SJSA1 (cell line): ENCODE measurements around the gene SHLD1. TPM values are rescaled to one million over a fixed set of nuclear protein-coding genes. Genes with fewer than 3 reads are reported as not detected.
"Not testable (repeated sequence)": the region's sequence is repeated elsewhere in the genome, so short reads cannot be mapped to it uniquely, and the experiment has no call there.

Experiments used
- DNase-seq, 2 experiments: peaks; one replicate each; pipeline ENCODE4 v3.0.0-alpha.2; 2015 to 2020; ENCODE audit warnings: low spot score in 2 of 2, low read depth in 1 of 2
- H3K27ac ChIP-seq: fragments of 250-450 bp; sonication (Bioruptor Pico); 2 replicates; pipeline ENCODE4 v1.5.1; 2020; ENCODE audit warnings: mild to moderate bottlenecking, moderate library complexity
- H3K27me3 ChIP-seq: fragments of 250-450 bp; sonication (Bioruptor Pico); replicated peaks from 2 replicates; pipeline ENCODE4 v1.5.1; 2020; ENCODE audit warnings: mild to moderate bottlenecking, moderate library complexity
- H3K36me3 ChIP-seq: fragments of 250-450 bp; sonication (Bioruptor Pico); 2 replicates; pipeline ENCODE4 v1.5.1; 2020; ENCODE audit warnings: mild to moderate bottlenecking
- H3K4me1 ChIP-seq: fragments of 250-450 bp; sonication (Bioruptor Pico); replicated peaks from 2 replicates; pipeline ENCODE4 v1.6.1; 2021; ENCODE audit warnings: mild to moderate bottlenecking
- H3K4me3 ChIP-seq: fragments of 250-450 bp; sonication (Bioruptor Pico); 2 replicates; pipeline ENCODE4 v1.5.1; 2020; ENCODE audit warnings: mild to moderate bottlenecking
- H3K9me3 ChIP-seq: fragments of 250-450 bp; sonication (Bioruptor Pico); replicated peaks from 2 replicates; pipeline ENCODE4 v1.5.1; 2020; ENCODE audit warnings: mild to moderate bottlenecking
- total RNA-seq: library from RNA; depleted of rRNA; stranded (reverse); fragments of >200 nt; shearing (Covaris generic); gene quantifications from 2 replicates; pipeline ENCODE4 v1.2.3, GENCODE V29; 2014

The SHLD1 gene
- total RNA-seq, 1 experiment from 2014 or later, result 1.6 TPM

GRCh38 chr20:5797843-5798462, 47.8 kb downstream of the SHLD1 start:
- no peak overlapping the region for H3K4me3 ChIP-seq
- H3K36me3 ChIP-seq, result no peaks in the 10 kb centered on the region
- no peaks in the 10 kb centered on the region for H3K4me1 ChIP-seq
- H3K27ac ChIP-seq, result no peak overlapping the region
- no peak for DNase-seq
- no peaks in the 10 kb centered on the region for H3K27me3 ChIP-seq
- H3K9me3 ChIP-seq, result no peaks in the 10 kb centered on the region

- not testable (repeated sequence) for H3K9me3 ChIP-seq, H3K36me3 ChIP-seq, H3K4me1 ChIP-seq, DNase-seq, H3K27me3 ChIP-seq, H3K4me3 ChIP-seq, H3K27ac ChIP-seq
These were observed 53.6 kb downstream of the SHLD1 start for GRCh38 chr20:5803754-5804303.

- DNase-seq, result no peak
- no peak overlapping the region for H3K27ac ChIP-seq
- H3K9me3 ChIP-seq, result no peaks in the 10 kb centered on the region
- no peaks in the 10 kb centered on the region for H3K4me1 ChIP-seq
- H3K4me3 ChIP-seq, result no peak overlapping the region
- H3K36me3 ChIP-seq, result no peaks in the 10 kb centered on the region
- no peaks in the 10 kb centered on the region for H3K27me3 ChIP-seq
These were observed 56.5 kb downstream of the SHLD1 start for GRCh38 chr20:5806457-5807263.

- no peak overlapping the region for H3K27ac ChIP-seq
- no peak overlapping the region for H3K4me3 ChIP-seq
- no peaks in the 10 kb centered on the region for H3K9me3 ChIP-seq
- no peaks in the 10 kb centered on the region for H3K27me3 ChIP-seq
- DNase-seq, result no peak
- H3K36me3 ChIP-seq, result no peaks in the 10 kb centered on the region
- no peaks in the 10 kb centered on the region for H3K4me1 ChIP-seq
These were observed 57.2 kb downstream of the SHLD1 start for GRCh38 chr20:5807431-5807830.

GRCh38 chr20:5808901-5809300, 58.7 kb downstream of the SHLD1 start:
- Histone ChIP-seq H3K9me3 (no peaks in the 10 kb centered on the region), H3K36me3 (no peaks in the 10 kb centered on the region), H3K27me3 (no peaks in the 10 kb centered on the region), H3K4me3 (no peak overlapping the region), H3K4me1 (no peaks in the 10 kb centered on the region), H3K27ac (no peak overlapping the region)
- no peak for DNase-seq

DNA sequence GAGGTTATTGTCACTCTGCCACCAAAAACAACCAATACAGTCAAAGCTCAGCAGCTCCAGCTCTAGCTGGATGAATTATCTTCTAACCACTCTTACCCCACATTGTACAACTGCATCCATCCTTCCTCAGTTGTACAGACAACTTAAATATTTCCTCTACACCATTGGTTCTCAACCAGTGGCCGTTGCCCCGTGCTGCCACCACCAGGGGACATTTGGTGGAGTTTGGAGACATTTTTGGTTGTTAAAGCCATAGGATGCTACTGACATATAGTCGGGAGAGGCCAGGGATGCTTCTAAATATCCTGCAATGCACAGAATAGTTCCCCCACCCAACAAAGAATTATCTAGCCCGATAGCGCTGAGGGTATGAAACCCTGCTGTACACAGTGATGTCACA, 59.3 kb downstream of the SHLD1 start:
- Histone ChIP-seq H3K36me3 (no peaks in the 10 kb centered on the region), H3K4me1 (no peaks in the 10 kb centered on the region), H3K27me3 (no peaks in the 10 kb centered on the region), H3K4me3 (no peak overlapping the region), H3K27ac (no peak overlapping the region), H3K9me3 (no peaks in the 10 kb centered on the region)
- DNase-seq, result no peak

DNA sequence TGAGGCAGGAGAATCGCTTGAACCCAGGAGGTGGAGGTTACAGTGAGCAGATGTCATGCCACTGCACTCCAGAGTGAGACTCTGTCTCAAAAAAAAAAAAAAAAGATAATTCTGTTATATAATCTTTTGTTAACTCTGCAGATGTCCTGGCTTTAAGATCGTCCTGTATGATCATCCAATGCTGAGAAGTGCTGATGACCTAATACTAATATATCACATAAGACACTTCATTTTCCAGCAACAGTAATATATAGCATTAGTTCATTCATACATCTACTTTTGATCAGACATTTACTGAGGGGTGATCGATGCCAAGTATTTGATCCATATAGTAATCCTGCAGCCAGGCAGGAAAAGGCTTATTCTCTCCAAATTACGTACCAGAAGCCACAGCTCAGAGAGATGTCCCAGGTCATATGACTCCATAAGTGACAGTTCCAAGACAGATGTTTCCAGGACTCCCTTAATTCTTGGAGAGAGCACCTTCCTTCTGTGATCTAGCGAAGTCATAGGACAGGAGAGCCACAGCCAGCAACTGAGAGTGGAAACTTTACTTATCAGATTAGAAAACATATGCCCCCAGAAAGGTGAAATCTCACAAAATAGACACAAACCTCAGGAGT, 60.7 kb downstream of the SHLD1 start:
- H3K4me3 ChIP-seq, result no peak overlapping the region
- no peaks in the 10 kb centered on the region for H3K4me1 ChIP-seq
- no peak overlapping the region for H3K27ac ChIP-seq
- no peaks in the 10 kb centered on the region for H3K27me3 ChIP-seq
- H3K36me3 ChIP-seq, result no peaks in the 10 kb centered on the region
- H3K9me3 ChIP-seq, result no peaks in the 10 kb centered on the region
- no peak for DNase-seq

DNA sequence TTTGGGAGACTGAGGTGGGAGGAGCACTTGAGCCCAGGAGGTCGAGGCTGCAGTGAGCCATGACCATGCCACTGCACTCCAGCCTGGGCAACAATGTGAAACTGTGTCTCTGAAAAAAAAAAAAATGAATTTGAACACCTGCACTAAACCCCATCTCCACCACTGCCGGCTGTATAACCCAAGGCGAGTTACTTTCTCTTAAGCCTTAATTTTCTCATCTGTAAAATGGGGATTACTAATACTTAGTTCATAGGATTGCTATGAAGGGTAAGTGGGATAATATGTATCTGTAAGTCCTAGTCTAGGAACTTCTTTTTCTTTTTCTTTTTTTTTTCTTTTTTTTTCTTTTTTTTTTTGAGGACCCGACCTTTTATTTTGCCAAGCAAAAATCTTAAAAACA, 61.5 kb downstream of the SHLD1 start:
- no peak overlapping the region for H3K27ac ChIP-seq
- H3K36me3 ChIP-seq, result no peaks in the 10 kb centered on the region
- no peak for DNase-seq
- no peaks in the 10 kb centered on the region for H3K9me3 ChIP-seq
- no peak overlapping the region for H3K4me3 ChIP-seq
- H3K4me1 ChIP-seq, result no peaks in the 10 kb centered on the region
- H3K27me3 ChIP-seq, result no peaks in the 10 kb centered on the region

- Histone ChIP-seq H3K27ac (no peak overlapping the region), H3K27me3 (no peaks in the 10 kb centered on the region), H3K4me1 (no peaks in the 10 kb centered on the region), H3K9me3 (no peaks in the 10 kb centered on the region), H3K4me3 (no peak overlapping the region), H3K36me3 (no peaks in the 10 kb centered on the region)
- no peak for DNase-seq
These were observed 68.1 kb downstream of the SHLD1 start for GRCh38 chr20:5818346-5818681.

DNA sequence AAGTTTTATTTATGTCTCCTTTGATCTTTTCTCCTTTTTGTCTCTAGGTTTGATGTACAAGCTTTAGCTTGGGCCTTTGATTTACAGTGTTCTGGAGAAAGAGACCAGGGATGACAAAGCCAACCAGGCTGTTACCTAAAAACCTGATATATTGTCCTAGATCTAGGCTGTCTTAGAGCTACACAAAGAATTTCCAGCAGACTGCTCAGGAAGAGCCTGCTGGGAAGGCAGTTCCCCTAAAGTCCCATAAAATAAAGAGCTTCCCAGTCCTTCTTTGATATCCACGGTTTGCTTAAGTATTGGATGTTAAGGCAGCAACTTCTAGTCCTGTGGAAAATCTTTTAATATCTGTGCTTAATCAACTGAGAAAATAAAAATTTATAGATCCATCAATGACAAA, 70.5 kb downstream of the SHLD1 start:
- no peaks in the 10 kb centered on the region for H3K4me1 ChIP-seq
- no peaks in the 10 kb centered on the region for H3K36me3 ChIP-seq
- no peak overlapping the region for H3K27ac ChIP-seq
- no peak overlapping the region for H3K4me3 ChIP-seq
- no peaks in the 10 kb centered on the region for H3K9me3 ChIP-seq
- no peak for DNase-seq
- H3K27me3 ChIP-seq, result no peaks in the 10 kb centered on the region

DNA sequence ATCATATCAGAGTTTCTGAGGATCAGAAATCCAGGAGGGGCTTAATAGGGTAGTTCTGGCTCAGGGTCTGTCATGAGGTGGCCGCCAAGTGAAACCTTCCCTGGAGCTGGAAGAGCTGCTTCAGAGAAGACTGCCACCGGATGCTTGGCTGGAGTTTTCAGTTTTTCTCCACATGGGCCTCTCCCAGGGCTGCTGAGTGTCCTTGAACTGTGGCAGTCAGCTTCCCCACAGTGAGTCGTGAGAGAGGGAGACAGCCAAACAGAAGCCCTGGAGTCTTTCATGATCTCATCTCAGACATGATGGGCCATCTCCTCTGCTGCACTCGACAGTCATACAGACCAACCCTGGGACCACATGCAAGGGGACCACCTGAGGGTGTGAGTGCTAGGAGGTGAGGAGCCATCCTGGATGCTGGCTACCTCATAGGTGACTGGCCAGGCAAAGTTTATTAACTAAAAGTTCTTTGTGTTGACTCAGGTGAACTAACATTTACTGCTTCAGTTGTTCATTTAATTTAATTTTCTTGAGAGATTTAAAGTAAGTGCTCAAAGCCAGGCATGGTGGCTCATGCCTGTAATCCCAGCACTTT, 71.5 kb downstream of the SHLD1 start:
- Histone ChIP-seq H3K4me1 (no peaks in the 10 kb centered on the region), H3K36me3 (no peaks in the 10 kb centered on the region), H3K27ac (no peak overlapping the region), H3K27me3 (no peaks in the 10 kb centered on the region), H3K4me3 (no peak overlapping the region), H3K9me3 (no peaks in the 10 kb centered on the region)
- DNase-seq, result no peak

DNA sequence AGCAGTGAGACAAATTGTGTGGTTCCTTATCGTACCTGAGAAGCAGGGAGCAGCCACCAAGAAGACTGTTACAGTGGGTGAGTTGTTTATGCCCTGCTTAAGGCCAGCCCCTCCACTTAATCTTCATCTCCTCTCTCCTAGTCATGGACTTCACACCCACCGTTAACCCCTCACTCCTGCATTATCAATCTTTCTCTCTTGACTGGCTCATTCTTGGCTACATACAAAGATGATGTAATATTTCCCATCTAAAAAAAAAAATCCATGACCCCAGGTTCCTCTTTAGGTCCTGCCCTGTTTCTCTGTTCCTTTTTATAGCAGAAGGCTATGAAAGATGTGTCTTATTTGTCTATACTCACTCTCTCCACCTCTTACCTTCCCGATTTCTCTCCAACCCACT, 72.4 kb downstream of the SHLD1 start:
- no peak for DNase-seq
- no peaks in the 10 kb centered on the region for H3K27me3 ChIP-seq
- H3K27ac ChIP-seq, result no peak overlapping the region
- H3K9me3 ChIP-seq, result no peaks in the 10 kb centered on the region
- H3K36me3 ChIP-seq, result no peaks in the 10 kb centered on the region
- H3K4me3 ChIP-seq, result no peak overlapping the region
- no peaks in the 10 kb centered on the region for H3K4me1 ChIP-seq

DNA sequence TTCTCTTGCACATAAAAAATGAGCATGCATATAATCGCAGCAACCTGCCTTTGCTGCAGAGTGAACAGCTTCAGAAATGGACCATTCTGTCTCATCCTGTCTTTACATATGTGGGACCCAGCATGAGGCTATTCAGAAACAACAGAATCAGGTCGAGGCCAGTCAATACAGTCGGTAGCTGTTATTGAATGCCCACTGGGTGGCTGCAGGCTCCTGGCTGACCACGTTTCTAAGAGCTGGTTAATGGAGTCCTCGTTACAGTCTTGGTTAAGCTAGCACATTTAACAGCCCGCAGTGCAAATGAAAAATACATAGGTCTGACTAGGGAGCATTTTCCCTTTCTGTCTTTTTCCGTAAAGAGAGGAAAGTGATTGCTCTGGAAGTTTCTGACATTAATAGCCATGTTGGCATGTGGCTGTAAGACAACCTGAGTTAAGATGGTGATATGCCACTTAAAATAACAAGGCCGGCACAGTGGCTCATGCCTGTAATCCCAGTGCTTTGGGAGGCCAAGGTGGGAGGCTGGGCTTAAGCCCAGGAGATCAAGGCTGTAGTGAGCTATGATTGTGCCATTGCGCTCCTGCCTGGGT, 75.0 kb downstream of the SHLD1 start:
- Histone ChIP-seq H3K36me3 (no peaks in the 10 kb centered on the region), H3K27me3 (no peaks in the 10 kb centered on the region), H3K4me3 (no peak overlapping the region), H3K9me3 (no peaks in the 10 kb centered on the region), H3K27ac (no peak overlapping the region), H3K4me1 (no peaks in the 10 kb centered on the region)
- DNase-seq, result no peak
